GM12878 (cell line): ENCODE results near the gene LCAT.

ENCODE experiments used
- EP300 ChIP-seq, 2 experiments: fragments of 150-350 bp in 1 of 2; IDR thresholded peaks; 2 replicates each; pipeline ENCODE4 v1.6.1; 2011 to 2012; ENCODE audit warnings: low read depth in 2 of 2, low read length in 2 of 2, borderline replicate concordance in 1 of 2, improper control_type of control experiment in 1 of 2, inconsistent platforms in 1 of 2; ENCODE audit not compliant: control insufficient read depth in 1 of 2
- JUNB ChIP-seq: IDR thresholded peaks from 2 replicates; pipeline ENCODE4 v1.6.1; 2016; ENCODE audit warnings: antibody characterized with exemption, mild to moderate bottlenecking
- MYC ChIP-seq: IDR thresholded peaks from 2 replicates; pipeline ENCODE4 v1.6.1; 2011; ENCODE audit warnings: mild to moderate bottlenecking, low read length, moderate library complexity, inconsistent platforms; ENCODE audit not compliant: insufficient read depth, insufficient replicate concordance, insufficient read length, severe bottlenecking
- NFIC ChIP-seq: IDR thresholded peaks from 2 replicates; pipeline ENCODE4 v1.6.1; 2012; ENCODE audit warnings: low read depth, mild to moderate bottlenecking, inconsistent platforms, low read length, moderate library complexity
- POLR2A ChIP-seq: IDR thresholded peaks from 2 replicates; pipeline ENCODE4 v1.6.1; 2011; ENCODE audit warnings: low read depth, mild to moderate bottlenecking, low read length
- RAD21 ChIP-seq: IDR thresholded peaks from 2 replicates; pipeline ENCODE4 v1.6.1; 2011; ENCODE audit warnings: mild to moderate bottlenecking, low read depth, low read length, moderate library complexity; ENCODE audit not compliant: insufficient read depth
- SKIL ChIP-seq: fragments of 450-650 bp; IDR thresholded peaks from 2 replicates; pipeline ENCODE4 v1.6.1; 2017; ENCODE audit warnings: mild to moderate bottlenecking, low read depth, inconsistent platforms; ENCODE audit not compliant: poor library complexity, severe bottlenecking
- USF2 ChIP-seq: IDR thresholded peaks from 2 replicates; pipeline ENCODE4 v1.6.1; 2011; ENCODE audit warnings: low read depth, low read length, improper control_type of control experiment, borderline replicate concordance
- ZBTB33 ChIP-seq: fragments of 450-650 bp; IDR thresholded peaks from 2 replicates; pipeline ENCODE4 v1.6.1; 2017; ENCODE audit warnings: mild to moderate bottlenecking
- ZNF274 ChIP-seq: IDR thresholded peaks from one replicate; pipeline ENCODE4 v1.8.0; 2011; ENCODE audit not compliant: insufficient read length, insufficient read depth
- ZZZ3 ChIP-seq: IDR thresholded peaks from 2 replicates; pipeline ENCODE4 v1.6.1; 2011; ENCODE audit warnings: low read depth; ENCODE audit not compliant: control insufficient read depth, insufficient read length
- TF ChIP-seq, protein P1 (sequence below): IDR thresholded peaks from 2 replicates; pipeline ENCODE4 v1.6.1; 2012; ENCODE audit warnings: low read length, inconsistent platforms
- TF ChIP-seq, protein P2 (sequence below), 3 experiments: IDR thresholded peaks in 2 of 3; conservative IDR thresholded peaks in 1 of 3; 2 replicates each; pipeline ENCODE4 v1.5.1; 2011; ENCODE audit warnings: low read depth in 3 of 3, low read length in 3 of 3, mild to moderate bottlenecking in 3 of 3, control low read depth in 2 of 3, moderate library complexity in 2 of 3, inconsistent platforms in 1 of 3, mixed read lengths in 1 of 3; ENCODE audit not compliant: control insufficient read depth in 2 of 3, insufficient read depth in 1 of 3; ENCODE audit errors: extremely low read depth in 1 of 3

DNA sequence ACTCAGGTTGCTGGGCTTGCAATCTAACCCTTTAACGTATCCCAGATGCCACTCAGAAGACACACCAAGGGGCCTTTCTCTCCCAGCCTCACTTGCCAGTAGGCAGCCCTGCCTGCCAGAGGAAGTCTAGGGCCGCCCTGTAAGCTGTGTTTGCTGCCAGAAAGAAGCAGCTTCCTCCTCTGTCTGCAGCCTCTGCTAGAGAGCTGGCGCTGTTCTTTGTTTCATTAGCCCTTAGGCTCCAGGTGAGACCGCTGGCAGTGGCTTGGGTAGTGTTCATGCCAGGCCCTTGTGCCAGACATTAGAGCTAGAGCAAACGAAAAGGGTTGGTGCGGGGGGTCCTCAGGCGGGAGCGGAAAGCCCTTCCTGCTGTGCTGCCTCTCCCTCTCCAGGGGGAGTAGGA, 21.2 kb downstream of the LCAT start:
- no peak for TF ChIP-seq ZZZ3
- no peak for TF ChIP-seq ZNF274
- TF ChIP-seq RAD21: no peak
- TF ChIP-seq NFIC: no peak
- TF ChIP-seq SKIL: no peak
- TF ChIP-seq JUNB: no peak
- no peak; the same call in 1 of the 2 replicates for TF ChIP-seq POLR2A
- TF ChIP-seq EP300 (IDR thresholded peaks at IDR 0.05; ENCODE audit: borderline replicate concordance in 1 of 2, control insufficient read depth in 1 of 2, low read depth in 2 of 2, low read length in 2 of 2): no peak
- no peak for TF ChIP-seq MYC
- no peak for TF ChIP-seq USF2
- TF ChIP-seq ZBTB33: no peak
- TF ChIP-seq, protein P1, sequence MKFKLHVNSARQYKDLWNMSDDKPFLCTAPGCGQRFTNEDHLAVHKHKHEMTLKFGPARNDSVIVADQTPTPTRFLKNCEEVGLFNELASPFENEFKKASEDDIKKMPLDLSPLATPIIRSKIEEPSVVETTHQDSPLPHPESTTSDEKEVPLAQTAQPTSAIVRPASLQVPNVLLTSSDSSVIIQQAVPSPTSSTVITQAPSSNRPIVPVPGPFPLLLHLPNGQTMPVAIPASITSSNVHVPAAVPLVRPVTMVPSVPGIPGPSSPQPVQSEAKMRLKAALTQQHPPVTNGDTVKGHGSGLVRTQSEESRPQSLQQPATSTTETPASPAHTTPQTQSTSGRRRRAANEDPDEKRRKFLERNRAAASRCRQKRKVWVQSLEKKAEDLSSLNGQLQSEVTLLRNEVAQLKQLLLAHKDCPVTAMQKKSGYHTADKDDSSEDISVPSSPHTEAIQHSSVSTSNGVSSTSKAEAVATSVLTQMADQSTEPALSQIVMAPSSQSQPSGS: no peak
- TF ChIP-seq, protein P2, sequence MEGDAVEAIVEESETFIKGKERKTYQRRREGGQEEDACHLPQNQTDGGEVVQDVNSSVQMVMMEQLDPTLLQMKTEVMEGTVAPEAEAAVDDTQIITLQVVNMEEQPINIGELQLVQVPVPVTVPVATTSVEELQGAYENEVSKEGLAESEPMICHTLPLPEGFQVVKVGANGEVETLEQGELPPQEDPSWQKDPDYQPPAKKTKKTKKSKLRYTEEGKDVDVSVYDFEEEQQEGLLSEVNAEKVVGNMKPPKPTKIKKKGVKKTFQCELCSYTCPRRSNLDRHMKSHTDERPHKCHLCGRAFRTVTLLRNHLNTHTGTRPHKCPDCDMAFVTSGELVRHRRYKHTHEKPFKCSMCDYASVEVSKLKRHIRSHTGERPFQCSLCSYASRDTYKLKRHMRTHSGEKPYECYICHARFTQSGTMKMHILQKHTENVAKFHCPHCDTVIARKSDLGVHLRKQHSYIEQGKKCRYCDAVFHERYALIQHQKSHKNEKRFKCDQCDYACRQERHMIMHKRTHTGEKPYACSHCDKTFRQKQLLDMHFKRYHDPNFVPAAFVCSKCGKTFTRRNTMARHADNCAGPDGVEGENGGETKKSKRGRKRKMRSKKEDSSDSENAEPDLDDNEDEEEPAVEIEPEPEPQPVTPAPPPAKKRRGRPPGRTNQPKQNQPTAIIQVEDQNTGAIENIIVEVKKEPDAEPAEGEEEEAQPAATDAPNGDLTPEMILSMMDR (IDR thresholded peaks at IDR 0.05 in 2 of 3, conservative IDR thresholded peaks at IDR 0.05 in 1 of 3; ENCODE audit: control insufficient read depth in 2 of 3, extremely low read depth in 1 of 3, insufficient read depth in 1 of 3, low read depth in 3 of 3, low read length in 3 of 3): no peak
